Left forelimb (tissue), 1 donor: ENCODE results near the gene TRDMT1.

Experiments used
- DNase-seq: peaks from one replicate; pipeline ENCODE4 v3.0.0-alpha.2; 2018; ENCODE audit warnings: low spot score

TRDMT1 gene

GRCh38 chr10:17209302-17209701 lies 7.8 kb upstream of the TRDMT1 start:
- no peak for DNase-seq

DNA sequence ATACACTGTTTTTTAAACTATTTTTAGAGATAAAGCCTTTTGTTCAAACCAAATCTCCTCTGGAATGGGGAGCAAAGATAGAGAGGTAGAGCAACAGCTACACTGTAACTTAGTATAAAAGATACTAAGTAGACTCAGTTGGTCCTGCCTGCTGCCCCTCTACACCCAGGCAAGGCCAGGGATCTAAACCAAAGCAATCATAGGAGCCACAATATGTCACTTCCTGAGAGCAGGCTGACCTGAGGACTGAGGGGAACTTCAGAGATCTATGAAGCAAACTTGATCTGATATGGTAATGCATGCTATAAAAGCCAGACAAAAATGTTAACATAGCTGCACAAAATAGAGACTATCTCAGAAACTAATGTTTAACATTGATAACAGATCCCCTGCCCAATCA lies 7.0 kb upstream of the TRDMT1 start:
- DNase-seq: no peak

GRCh38 chr10:17206210-17206709 lies 4.8 kb upstream of the TRDMT1 start:
- no peak for DNase-seq

- no peak for DNase-seq
Measured at GRCh38 chr10:17203416-17203815, 1.9 kb upstream of the TRDMT1 start.

DNA sequence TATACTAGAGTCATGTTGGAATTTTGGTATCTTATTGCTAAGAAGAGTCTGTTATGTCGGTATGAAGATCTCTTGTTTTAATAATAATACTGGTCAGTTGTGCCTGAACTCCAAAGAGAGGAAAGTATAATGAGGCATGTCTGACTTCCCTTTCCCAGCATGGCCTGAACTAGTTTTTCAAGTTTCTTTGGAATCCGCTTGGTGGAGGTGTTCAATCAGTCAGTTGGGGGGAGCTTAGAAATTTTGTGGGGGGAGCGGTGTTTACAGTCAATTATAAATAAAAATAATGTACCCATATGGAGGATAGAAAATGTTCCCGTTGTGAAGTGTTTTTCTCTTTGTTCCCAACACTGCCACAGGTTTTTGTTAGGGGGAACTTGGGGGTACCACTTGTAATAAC lies 1.5 kb upstream of the TRDMT1 start:
- DNase-seq: no peak

- no peak for DNase-seq
Measured at GRCh38 chr10:17202506-17202905, 1.0 kb upstream of the TRDMT1 start.

- no peak for DNase-seq
Measured at GRCh38 chr10:17201794-17202116, 283 bp upstream of the TRDMT1 start.

GRCh38 chr10:17200001-17200911 lies 1.2 kb downstream of the TRDMT1 start:
- DNase-seq: no peak

GRCh38 chr10:17199351-17199804 lies 2.1 kb downstream of the TRDMT1 start:
- DNase-seq: no peak

DNA sequence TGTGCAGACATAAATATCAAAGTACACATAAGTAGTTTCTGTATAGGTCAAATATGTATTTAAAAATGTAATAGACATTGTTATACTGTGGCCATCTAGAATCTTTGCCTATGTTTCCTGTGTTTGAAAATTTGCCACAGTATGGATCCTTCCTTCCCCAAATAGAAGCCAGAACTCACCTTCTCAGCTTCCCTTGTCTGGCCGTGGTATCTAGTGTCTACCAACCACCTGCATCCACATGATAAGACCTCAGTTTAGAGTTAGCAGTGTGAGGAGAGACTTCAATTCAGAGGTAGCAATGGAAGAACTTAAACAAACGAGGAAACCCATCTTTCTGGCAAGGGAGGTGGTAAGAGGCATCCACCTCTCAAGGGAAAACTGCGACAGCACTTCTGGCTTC lies 4.9 kb downstream of the TRDMT1 start:
- no peak for DNase-seq

DNA sequence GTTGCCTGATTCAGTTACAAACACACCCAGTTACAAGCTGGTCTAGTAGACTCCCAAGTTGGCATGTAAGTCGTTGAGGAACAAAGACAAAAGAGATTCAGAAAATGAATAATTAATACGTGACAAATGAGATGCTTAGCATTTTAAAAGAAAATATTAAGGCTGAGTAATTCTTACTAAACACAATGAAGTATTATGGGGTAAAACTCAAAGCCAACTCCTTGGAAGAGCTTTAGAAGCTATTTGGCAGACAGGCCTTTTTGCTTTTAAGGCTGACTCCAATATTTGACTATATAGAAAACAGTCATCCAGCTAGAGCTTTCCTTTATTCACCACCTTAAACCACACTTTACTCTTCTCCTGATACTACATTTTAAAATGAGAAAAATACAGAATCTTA lies 5.4 kb downstream of the TRDMT1 start:
- no peak for DNase-seq

- DNase-seq: no peak
Measured at GRCh38 chr10:17195083-17195482, 6.4 kb downstream of the TRDMT1 start.

DNA sequence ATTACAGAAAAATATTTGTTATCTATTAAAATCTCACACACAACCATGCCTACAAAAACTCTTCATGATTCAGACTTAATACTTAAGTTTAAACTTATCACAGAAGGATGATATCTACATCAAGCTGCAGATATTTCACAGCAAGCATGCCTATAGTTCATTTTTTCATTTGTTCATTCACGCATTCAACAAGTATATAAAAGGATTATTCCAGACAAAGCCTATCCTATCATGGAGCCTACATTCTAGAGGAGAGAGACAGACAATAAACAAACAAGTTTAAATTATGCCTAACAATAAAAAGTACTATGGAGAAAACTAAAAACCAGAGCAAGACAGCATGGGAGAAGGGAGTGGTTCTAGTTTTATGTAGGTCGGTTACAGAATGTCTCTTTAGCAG lies 10.9 kb downstream of the TRDMT1 start:
- no peak for DNase-seq

DNA sequence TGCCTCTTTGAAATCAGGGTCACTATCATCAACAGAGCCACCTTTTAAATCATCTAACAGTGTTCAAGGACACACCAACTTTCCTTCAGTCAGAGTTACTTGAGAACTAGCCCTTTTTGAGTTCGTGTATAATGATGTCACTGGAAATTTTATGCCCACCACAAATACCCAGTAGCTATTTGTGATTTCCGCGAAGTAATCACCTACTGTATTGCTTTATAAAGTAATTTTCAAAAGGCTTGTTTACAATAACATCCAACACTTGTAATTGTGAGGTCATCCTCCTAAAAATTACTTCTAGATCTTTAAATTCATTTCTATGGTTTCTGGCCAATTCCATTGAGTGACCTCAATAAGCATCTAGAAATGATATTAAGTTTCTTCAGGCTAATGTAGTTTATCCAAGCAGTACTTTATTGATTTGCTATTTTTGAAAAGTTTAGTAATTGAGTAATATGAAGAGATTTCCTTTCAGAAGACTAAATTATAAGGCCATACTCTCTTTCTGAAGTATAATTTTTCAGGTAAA lies 12.8 kb downstream of the TRDMT1 start:
- DNase-seq: no peak

- no peak for DNase-seq
Measured at GRCh38 chr10:17185873-17186272, 15.6 kb downstream of the TRDMT1 start.

DNA sequence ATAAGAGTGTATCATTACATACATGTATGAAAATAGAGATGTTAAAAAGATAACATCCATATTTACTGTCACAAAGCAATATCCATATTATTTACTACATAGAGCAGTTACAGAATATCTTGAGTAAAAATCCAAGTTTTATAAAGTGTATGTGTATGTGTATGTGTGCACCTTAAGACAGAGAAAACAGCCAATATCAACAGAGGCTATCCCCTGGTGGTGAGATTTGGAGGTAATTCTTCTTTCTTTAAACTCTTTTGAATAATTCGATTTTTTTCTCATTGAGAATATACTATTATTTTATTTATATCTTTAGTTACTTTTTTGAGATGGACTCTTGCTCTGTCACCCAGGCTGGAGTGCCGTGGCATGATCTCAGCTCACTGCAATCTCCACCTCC lies 18.4 kb downstream of the TRDMT1 start:
- DNase-seq: no peak

- DNase-seq: no peak
Measured at GRCh38 chr10:17181751-17182150, 19.7 kb downstream of the TRDMT1 start.

DNA sequence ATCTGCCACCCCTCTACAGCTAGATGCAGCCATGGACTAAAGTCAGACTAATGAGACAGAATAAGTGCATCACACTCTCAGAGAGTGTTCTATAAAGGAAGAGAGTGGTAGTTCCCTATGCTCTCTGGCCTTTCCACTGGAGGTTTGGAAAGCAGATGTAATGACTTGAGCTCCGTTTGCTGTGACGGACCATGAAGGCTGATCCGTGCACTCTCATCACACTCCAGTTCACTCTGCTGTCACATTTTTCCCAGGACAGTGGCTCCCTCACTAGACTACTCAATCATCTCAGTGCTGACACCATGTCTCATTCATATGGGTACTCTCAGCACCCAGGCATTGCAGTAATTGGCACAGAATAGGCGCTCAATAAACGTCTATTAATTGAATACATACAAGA lies 20.4 kb downstream of the TRDMT1 start:
- DNase-seq: no peak

- DNase-seq: no peak
Measured at GRCh38 chr10:17179002-17179401, 22.5 kb downstream of the TRDMT1 start.

DNA sequence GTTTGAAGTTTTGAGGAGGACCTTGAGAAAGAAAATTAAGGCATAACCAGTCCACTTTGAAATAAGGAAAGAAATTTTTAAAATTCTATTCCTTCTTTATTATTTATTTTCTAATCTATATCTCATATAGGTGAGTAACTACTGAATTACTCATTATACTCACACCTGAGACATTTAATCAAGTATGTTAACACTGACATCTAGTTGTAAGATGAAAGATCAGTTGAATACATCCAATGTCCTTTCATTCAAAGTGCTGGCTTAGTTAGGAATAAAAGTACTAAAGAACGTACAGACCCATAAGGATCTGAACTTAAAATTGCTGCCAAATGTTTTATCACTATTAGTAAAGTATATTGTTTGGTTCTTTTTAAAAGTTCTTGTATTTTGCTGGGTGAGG lies 23.5 kb downstream of the TRDMT1 start:
- DNase-seq: no peak

DNA sequence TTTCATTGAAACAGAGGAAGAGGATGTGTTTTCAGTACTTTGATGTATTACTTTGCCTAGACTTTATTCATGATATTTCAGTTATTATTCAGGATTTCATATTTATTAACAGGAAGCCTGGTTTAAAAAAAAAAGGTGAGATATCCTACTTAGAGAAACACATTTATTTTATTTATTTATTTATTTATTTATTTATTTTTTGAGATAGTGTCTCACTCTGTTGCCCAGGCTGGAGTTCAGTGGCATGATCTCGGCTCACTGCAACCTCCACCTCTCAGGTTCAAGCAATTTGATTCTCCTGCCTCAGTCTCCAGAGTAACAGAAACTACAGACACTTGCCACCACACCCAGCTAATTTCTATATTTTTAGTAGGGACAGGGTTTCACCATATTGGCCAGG lies 24.5 kb downstream of the TRDMT1 start:
- DNase-seq: no peak

GRCh38 chr10:17176091-17176490 lies 25.4 kb downstream of the TRDMT1 start:
- no peak for DNase-seq

DNA sequence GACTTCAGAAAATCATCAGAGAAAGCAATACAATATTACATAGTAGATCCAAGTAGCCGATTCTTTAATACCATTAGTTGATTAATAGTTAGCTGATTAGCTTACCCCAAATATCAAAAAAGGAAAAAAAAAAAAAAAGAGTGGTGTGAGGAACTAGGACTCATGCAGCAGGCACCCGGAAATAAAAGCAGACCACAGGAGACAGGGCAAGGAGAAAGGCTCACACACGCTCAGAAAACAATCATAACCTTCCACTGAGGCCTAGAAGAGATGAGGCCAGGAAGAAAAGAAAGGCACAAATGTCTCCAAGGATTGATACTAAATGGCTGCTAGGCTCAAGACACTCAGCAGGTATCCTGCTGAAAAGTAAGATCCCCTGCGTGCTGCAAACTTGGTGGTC lies 25.9 kb downstream of the TRDMT1 start:
- no peak for DNase-seq

- no peak for DNase-seq
Measured at GRCh38 chr10:17174626-17175025, 26.8 kb downstream of the TRDMT1 start.
